HG03159 (cell line): ENCODE data around the gene CLSTN1.

Source experiments
- ATAC-seq: cut with Tn5 transposase; IDR thresholded peaks from one replicate; pipeline ENCODE4 v1.9.1; 2021; ENCODE audit warnings: mild to moderate bottlenecking, moderate library complexity; ENCODE audit not compliant: unreplicated experiment

The CLSTN1 gene

DNA sequence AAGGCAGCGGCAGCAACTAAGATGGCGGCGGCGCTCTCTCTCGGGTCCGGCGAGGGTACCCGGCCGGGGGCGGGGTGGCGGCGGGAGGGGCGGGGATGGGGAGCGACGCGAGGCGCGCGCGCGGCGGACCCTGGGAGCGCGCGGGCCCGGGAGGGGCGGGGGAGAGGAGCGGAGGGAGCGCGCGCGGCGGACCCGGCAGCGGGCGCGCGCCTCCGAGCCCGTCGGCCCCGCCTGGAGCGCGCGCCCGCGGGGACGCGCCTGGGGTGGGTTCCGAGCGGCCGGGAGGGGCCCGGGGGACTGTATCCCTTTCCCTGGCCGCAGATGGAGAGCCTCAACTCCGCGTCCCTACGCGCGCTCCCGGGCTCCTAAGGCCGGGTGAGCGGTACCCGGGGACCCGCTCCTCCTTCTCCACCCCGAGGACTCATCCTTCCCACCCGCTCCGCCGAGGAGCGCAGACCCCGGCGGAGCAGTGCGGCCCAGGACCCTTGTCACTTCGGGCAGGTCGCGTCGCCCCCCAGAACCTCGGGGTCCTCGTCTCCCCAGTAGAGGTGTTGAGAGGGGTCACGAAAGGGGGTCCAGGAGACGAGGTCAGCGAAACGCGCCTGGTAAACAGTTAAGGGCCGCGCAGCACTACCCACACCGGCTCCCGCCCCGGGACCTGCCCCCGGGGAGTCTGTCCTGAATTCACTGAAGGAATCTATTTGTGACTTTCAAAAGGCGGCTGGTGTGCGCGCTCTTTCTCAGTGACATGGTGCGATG is at the start of gene CLSTN1:
TSS of gene CLSTN1 (minus strand) at position 23 of the 759 bp plus-strand sequence. CDS start 232 bp downstream, outside the sequence.
- ATAC-seq, result peak; percentile 56

DNA sequence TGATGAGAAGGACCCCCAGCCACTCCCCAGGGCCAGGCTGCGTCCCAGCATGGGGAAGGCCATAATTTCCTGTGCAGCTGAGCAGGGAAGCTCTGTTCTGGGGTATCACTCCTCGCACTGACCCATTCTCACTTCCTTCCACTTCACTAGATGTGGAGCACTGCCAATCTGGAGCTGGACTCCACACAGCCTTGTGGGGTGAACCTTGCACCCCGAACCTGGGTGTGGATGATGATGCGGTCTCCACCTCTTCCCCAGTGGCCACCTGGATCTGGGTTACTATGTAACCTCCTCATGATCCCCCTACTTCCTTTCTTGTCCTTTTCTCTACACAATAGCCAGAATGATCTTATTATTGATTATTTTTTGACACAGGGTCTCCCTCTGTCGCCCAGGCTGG is 49.6 kb upstream of the CLSTN1 start:
- no peak for ATAC-seq

- no peak for ATAC-seq
These were observed 48.8 kb upstream of the CLSTN1 start for GRCh38 chr1:9872430-9873165.

GRCh38 chr1:9871707-9872425 is 48.1 kb upstream of the CLSTN1 start:
- no peak for ATAC-seq

DNA sequence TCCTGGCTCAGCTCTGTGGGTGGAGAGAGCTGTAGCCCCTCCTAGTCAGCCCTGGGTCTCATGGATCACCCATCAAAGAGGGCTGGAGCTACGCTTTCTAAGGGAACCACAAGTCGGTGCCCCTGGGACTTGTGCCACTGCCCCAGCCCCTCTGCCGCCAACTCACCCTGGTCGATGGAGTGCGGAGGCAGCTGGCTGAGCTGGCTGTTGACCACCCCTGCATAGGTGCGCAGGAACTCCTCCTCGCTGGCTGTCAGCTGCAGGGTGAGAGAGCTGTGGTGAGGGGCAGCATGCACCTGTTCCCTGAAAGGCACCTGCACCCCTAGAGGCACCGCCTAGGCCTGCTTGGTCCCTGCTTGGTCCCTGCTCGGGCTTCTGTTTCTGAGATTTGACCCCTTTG is 47.3 kb upstream of the CLSTN1 start:
- no peak for ATAC-seq

DNA sequence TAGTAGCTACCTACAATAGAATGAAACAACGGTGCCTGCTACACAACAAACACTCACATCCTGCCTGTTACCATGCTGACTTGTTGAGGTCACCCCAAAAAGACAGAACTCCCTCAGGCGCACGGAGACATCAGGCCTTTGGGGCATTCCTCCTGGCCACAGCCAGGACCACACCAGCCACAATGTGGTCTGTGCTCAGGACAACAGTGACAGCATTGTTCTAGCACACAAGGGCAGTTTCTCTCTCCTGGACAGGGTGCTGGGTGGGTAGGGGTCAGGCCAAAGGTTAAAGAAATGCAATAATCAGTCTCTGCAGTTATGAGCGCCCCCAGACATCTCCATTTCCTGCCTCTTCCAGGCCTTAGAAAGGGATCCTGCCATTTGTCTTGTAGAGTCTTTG is 46.8 kb upstream of the CLSTN1 start:
- no peak for ATAC-seq

DNA sequence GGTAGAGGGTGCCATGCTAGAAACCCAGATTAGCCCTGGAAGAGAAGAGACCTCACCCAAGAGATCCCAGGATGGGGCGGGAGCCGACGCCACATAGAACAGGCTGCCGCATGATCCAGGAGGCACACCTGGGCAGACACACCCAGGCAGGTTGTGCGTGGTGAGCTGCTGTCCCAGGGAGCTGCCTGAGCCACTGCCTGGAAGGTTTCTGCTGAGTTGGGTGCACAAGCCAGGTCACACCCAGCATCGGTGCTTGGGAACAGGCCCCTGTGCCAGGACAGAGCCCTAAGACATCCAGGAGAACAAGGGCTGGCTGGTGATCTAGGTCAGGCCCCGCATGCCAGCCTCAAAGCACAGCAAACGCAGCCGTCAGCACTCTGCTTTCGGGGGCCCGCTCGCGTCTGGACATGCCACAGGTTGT is 46.1 kb upstream of the CLSTN1 start:
- no peak for ATAC-seq

- no peak for ATAC-seq
These were observed 44.5 kb upstream of the CLSTN1 start for GRCh38 chr1:9868244-9868590.

DNA sequence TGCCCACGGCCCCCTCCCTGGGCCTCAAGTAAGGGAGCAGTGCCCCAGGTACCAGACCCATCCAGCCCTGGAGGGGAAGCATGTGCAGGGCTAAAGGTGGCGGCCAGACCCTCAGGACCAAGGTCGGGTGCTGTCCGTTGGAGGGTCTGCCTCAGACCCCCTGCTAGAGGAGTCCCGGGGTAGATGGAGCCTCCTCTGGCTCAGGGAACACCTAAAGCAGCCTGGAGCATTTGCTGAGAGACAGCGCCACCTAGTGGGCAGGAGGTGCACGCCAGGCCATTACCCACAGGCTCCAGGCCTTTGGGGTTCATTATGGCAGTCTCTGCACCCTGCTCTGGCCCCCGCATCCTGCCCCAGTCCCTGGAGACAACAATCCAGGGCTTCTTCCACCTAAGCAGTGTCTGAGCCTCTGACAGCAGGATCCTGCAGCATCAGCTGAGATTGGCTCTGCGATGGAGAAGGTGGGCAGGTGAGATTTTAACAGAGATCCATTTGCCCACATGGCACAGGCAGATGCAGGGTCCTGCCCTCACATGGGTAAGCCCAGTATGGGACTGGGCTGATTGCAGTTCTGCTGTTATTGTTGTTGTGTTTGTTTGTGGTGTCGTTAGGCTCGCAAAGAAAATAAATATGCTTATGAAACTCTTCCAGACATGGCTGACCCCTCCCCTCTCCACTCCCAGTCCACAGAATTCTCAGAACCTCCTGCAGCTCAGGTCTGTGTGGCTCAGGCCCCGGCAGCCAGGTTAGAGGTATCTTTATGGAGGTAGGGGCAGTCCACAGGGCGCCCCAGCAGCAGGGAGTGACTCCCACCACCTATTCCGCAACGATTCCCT is 43.9 kb upstream of the CLSTN1 start:
- no peak for ATAC-seq

DNA sequence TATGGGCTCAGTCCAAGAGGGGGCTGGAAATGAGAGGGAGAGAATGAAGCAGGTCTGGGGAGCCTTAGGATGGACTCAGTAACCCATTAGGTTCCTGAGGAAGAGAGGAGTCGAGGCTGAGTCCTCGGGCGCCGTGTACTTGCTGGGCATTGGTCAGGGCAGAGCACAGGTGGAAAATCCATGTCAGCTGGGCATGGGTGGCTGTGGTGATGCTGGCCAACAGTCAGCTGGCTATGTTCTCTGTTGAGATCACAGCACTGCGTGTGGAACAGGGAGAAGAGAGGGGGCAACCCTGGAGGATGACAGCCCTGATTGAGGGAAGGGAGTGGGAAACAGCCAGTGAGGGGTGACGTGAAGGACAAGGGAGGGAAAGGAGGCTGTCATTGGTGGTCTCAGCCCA is 43.1 kb upstream of the CLSTN1 start:
- no peak for ATAC-seq

- ATAC-seq, result no peak
These were observed 42.0 kb upstream of the CLSTN1 start for GRCh38 chr1:9865724-9866123.

DNA sequence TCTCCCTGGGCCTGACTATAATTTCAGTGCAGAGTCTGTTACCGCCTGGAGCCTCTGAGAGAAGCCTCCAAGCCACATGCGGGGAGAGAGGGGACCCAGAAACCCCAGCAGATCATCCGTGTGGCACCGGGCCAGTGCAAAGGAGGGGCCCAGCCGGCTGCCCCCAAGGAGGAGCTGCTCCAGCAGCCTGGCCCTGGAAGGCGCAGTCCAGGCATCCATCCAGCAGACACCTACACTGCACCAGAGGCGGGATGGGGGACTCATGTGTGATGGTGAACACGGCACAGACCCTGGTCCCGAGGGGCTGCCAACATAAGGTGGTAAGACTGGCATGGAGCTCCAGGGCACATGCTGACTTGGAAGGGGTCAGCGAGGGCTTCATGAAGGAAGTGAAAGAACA is 39.6 kb upstream of the CLSTN1 start:
- no peak for ATAC-seq

- ATAC-seq, result no peak
These were observed 37.6 kb upstream of the CLSTN1 start for GRCh38 chr1:9861360-9861759.

GRCh38 chr1:9860887-9861286 is 37.1 kb upstream of the CLSTN1 start:
- no peak for ATAC-seq

DNA sequence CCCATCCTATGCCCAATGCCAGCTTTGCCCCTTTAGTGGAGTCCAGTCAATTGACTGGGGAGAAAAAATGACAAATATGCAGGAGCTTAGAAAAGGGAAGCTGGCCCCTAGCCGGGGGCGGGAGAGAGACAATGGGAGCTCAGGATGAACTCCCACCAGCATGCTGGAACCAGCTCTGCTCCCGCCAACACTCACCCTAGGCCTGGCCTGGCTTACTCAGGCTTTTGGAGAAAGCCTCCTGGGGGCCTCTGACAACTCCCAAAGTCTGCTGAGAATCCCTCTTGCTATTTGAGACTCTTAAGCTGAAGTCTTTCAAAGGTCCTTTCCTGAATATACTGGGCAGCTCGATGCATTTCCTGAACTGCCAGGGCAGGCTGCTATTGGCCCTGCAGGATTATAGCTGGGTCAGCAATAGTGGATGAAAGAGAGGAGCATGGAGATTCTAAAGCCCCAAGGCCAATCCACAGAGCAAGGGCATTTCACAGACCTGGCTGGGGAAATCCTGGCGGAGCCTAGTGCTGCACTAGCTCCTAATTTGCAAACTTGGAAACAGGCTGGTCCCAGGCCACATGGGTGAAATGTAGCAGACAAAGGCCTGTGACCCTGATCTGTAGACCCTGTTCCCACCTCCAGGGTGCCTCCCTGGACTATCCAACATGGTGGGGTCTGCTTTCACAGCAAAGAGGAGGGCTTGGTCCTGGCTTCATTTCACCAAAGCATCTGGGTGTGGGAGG is 35.7 kb upstream of the CLSTN1 start:
- ATAC-seq, result no peak

- ATAC-seq, result no peak
These were observed 34.7 kb upstream of the CLSTN1 start for GRCh38 chr1:9858293-9859035.

DNA sequence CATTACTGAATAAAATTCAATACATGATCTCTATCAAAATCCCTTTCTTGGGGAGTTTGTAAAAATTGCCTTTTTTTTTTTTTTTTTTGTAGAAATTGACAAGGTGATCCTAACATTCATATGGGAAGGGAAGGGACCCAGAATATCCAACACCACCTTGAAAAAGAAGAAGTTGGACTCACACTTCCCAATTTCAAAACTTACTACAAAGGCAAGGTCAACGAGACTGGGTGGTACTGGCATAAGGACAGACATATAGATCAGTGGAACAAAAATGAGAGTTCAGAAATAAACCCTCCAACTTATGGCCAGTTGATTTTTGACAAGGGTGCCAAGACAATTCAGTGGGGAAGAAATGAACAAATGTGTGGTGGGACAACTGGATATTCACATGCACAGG is 31.4 kb upstream of the CLSTN1 start:
- no peak for ATAC-seq

- no peak for ATAC-seq
These were observed 29.5 kb upstream of the CLSTN1 start for GRCh38 chr1:9853249-9853595.

DNA sequence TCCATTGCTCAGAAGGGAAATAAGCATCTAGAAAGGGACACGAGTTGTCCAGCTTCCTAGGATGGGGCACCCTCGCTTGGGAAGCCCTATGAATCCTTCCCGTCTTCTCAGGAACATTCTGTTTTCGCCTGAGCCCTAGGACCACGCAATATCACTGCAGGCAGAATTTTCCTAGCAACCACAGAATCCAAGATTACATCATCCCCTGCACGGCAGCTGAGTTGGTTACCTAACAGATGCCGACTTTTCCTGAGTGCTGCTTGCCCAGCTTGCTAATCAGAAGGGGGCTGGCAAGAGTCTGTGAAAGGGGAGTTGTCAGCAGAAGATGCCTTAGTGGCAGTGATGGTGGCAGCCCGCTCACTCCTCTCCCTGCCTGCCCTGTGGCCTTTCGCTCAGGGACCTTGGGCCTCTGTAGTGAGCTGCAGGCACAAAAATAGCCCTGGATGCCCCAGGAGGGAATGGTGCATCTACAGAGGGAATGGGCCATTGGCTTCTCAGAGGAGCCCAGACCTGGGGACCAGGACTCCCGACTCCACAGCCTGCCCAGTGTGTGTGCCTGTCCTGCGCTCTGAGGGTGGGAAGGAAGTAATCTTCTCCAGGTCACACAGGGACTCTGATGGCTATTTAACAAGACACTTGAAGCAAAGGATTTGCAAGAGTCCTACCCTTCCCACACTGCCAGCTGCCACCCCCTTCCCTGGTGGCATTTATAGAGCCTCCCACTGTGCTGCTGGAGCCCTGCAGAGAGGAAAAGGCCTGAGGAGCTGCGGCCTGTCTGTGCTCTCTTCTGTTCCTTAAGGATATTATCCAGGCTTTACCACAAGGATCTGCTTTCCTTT is 28.9 kb upstream of the CLSTN1 start:
- no peak for ATAC-seq
